Esophagus (tissue), 2 donors: ENCODE results near the gene NEB. TPM values are rescaled to one million over a fixed set of nuclear protein-coding genes. Genes with fewer than 3 reads are reported as not detected.

ENCODE experiments used
- polyA plus RNA-seq, 2 donors: library from polyadenylated mRNA; stranded (reverse); fragments of 200-250 nt; gene quantifications; one replicate each; pipeline ENCODE4 v1.2.3, GENCODE V29; 2013
- donor health status: healthy with polysubstance abuse.
- donor health status: Bipolar disorder and iron deficiency.

Gene NEB
- polyA plus RNA-seq, 2 donors = 0.33 to 0.49 TPM

Other genes with a start within 250 kb of the NEB start
- 10 to 100 TPM in 1 of 2 donors, 1 to 10 TPM in 1; 8.5 to 17.2 TPM for gene ARL5A, start 93.9 kb upstream of the NEB start, polyA plus RNA-seq